Heart left ventricle (tissue), 16 donors: ENCODE results near the gene CDC37L1. TPM values are rescaled to one million over a fixed set of nuclear protein-coding genes. Genes with fewer than 3 reads are reported as not detected.

Experiments
- ATAC-seq, 4 donors: fragments of 200-7000 bp; cut with Tn5 transposase; one replicate each; pipeline ENCODE4 v1.9.1; 2020 to 2022; ENCODE audit warnings: moderate library complexity in 4 of 4, mild to moderate bottlenecking in 3 of 4, moderate number of reproducible peaks in 1 of 4
- DNase-seq, 5 donors: peaks; one replicate each; pipeline ENCODE4 v3.0.0-alpha.2; 2020
- H3K27ac ChIP-seq, 12 donors: fragments of 200-600 bp; sonication (generic) in 4 of 12; one replicate each; pipeline versions ENCODE4 v1.5.0 to v1.8.0; 2016 to 2022; ENCODE audit warnings: mild to moderate bottlenecking in 2 of 12
- H3K27me3 ChIP-seq, 9 donors: fragments of 200-600 bp; sonication (generic) in 2 of 9; one replicate each; pipeline versions ENCODE4 v1.5.1 to v1.8.0; 2016 to 2022; ENCODE audit warnings: mild to moderate bottlenecking in 3 of 9
- H3K36me3 ChIP-seq, 9 donors: fragments of 200-600 bp; sonication (generic) in 2 of 9; one replicate each; pipeline versions ENCODE4 v1.5.0 to v1.8.0; 2018 to 2022; ENCODE audit warnings: mild to moderate bottlenecking in 2 of 9
- H3K4me1 ChIP-seq, 12 donors: fragments of 200-600 bp; sonication (generic) in 4 of 12; one replicate each; pipeline versions ENCODE4 v1.5.0 to v1.8.0; 2016 to 2022; ENCODE audit warnings: mild to moderate bottlenecking in 3 of 12
- H3K4me3 ChIP-seq, 12 donors: fragments of 200-600 bp; sonication (generic) in 4 of 12; one replicate each; pipeline versions ENCODE4 v1.5.0 to v1.8.0; 2017 to 2022; ENCODE audit warnings: mild to moderate bottlenecking in 9 of 12, moderate library complexity in 4 of 12
- H3K9me3 ChIP-seq, 12 donors: fragments of 200-600 bp; sonication (generic) in 4 of 12; one replicate each; pipeline versions ENCODE4 v1.5.0 to v1.8.0; 2016 to 2022; ENCODE audit warnings: mild to moderate bottlenecking in 1 of 12
- POLR2A ChIP-seq, 2 donors: fragments of 450-650 bp; IDR thresholded peaks; one replicate each; pipeline ENCODE4 v1.6.1; 2017; ENCODE audit warnings: antibody characterized with exemption in 2 of 2, mild to moderate bottlenecking in 2 of 2, moderate library complexity in 2 of 2
- WGBS, 4 donors: extraction: QIAGEN DNeasy Blood & Tissue Kit in 2 of 4; methylation state at CpG; one replicate each; pipeline versions ENCODE4 v1.1.5 to v1.1.7; 2013 to 2018; 5-methylcytosine and 5-hydroxymethylcytosine counted together
- intact Hi-C, 10 donors: fragments of 100-400 bp; cut with DNase I; formaldehyde crosslinking; loops; one replicate each; pipeline versions ENCODE4 v1.11.1 to v1.14.2; 2022
- long read RNA-seq, 3 donors: library from polyadenylated mRNA; unstranded; transcript quantifications; one replicate each; pipeline ENCODE4 v2.0.0, GENCODE V29; 2020 to 2021
- polyA plus RNA-seq, 2 donors: library from polyadenylated mRNA; stranded (reverse); fragments of 200-250 nt; gene quantifications; one replicate each; pipeline ENCODE4 v1.2.3, GENCODE V29; 2013
- total RNA-seq, 9 donors: library from RNA; depleted of rRNA in 2 of 9; stranded (reverse); fragments of >200 nt in 2 of 9; fragmentation: NEBNext Ultra II Directional in 3 of 9; extraction: Animal tissue kit (Norgen Biotek cat#: 25700) in 3 of 9; gene quantifications; one replicate each; pipeline versions ENCODE4 v1.1.0 to v1.2.4, GENCODE V29; 2016 to 2023
- TF ChIP-seq, protein P1 (sequence below), 12 donors: fragments of 200-600 bp; sonication (generic) in 4 of 12; IDR thresholded peaks; one replicate each; pipeline versions ENCODE4 v1.5.0 to v1.8.0; 2018 to 2022; ENCODE audit warnings: antibody characterized with exemption in 12 of 12, mild to moderate bottlenecking in 5 of 12
- donor health status: ischemic (EF 13 %, LVEDD 7.1; RV severe dilation, severe dysfunction).
- donor health status: healthy with polysubstance abuse.
- donor health status: DM: no; HTN: yes; CAD: no.
- donor health status: DM: no; HTN: no; CAD: no.
- donor health status: ischemic (EF 25% LVEDD 6.9; RV normal size, moderate dysfunction).
- donor health status: ischemic (EF 25% LVEDD 5.7; RV mildly dilated, moderate dysfunction).
- donor health status: healthy.
- donor health status: DM: yes; HTN: yes; CAD: no.
- donor health status: ischemic (EF 35%, LVEDD 5.7; RV mildly dilated, moderate dysfunction).
- donor health status: nonischemic (EF 11% LVEDD 7.7; RV severe dilation, severe dysfunction).
- donor health status: DM: yes; HTN: yes; CAD: no.
- donor health status: PGD.
- donor health status: ischemic (EF 29% LVEDD 5.4; RV normal size, mild dysfunction).
- donor health status: nonischemic (EF 23%, LVEDD 6.1; RV moderate dilation, normal function).

The CDC37L1 gene
- total RNA-seq (100 to 1,000 TPM in 1 of 9 donors, 10 to 100 TPM in 8; 29.3 to 100 (median 34.9) TPM), polyA plus RNA-seq (10 to 100 TPM; 15.6 to 92.9 TPM)
- long read RNA-seq, donor 1, transcript CDC37L1-201 (7 exons, 3,502 nt) = major isoform, 52 of 57 reads
- long read RNA-seq, donor 1, partial matches to known transcripts = 4 of 57 reads
- long read RNA-seq, donor 1, other reads (novel, unspliced or antisense) = 1 of 57 reads
- long read RNA-seq, donor 2, transcript CDC37L1-201 (7 exons, 3,502 nt) = major isoform, 215 of 225 reads
- long read RNA-seq, donor 2, partial matches to known transcripts = 4 of 225 reads
- long read RNA-seq, donor 2, other reads (novel, unspliced or antisense) = 4 of 225 reads
- long read RNA-seq, donor 3, transcript CDC37L1-201 (7 exons, 3,502 nt) = major isoform, 104 of 108 reads
- long read RNA-seq, donor 3, partial matches to known transcripts = 1 of 108 reads
- long read RNA-seq, donor 3, other reads (novel, unspliced or antisense) = 3 of 108 reads

DNA sequence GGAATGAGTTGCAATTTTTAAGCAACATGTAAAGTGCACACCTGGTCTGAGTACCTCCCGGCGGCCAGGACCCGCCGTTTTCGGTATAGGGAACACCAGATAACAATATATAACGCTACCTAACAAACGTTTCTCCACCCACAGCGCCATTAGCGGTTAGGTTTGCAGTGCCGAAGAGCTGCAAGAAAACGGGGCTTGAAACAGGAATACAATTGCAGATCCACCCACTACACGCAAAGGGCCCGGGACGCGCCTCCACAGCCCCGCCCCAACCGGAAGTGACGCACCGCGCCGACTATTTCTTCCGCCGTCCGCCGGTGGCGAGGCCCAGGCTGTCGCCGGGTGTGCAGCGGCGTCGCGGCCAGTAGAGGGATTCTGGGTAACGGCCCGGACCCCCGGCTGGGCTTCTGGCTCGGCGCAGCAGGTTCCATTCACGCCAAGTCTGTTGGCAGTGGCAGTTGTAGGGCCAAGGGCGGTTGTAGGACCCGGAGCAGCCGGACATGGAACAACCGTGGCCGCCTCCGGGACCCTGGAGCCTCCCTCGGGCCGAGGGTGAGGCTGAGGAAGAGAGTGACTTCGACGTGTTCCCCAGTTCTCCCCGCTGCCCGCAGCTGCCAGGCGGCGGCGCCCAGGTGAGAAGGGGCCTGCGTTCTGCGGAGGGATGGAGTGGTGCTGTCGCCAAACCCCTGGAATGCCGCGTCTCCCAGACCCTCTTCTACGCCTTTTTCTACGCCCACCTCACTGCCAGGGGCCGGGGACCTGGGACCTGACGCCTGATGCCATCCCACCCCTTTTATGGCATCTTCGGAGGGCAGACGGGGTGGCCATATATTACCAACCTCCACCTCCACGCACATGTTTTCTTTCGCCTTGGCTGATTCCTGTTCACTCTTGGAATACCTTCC is at the start of gene CDC37L1:
TSS of gene CDC37L1 (plus strand) at position 302 of the 905 bp plus-strand sequence. CDS start at position 501, 199 bp downstream.
- peaks cover 0 to 36% (median 23%) of the 10 kb centered on the region in 12 donors for H3K4me1 ChIP-seq
- peaks cover 0 to 3% (median 0%) of the 10 kb centered on the region in 9 donors for H3K36me3 ChIP-seq
- H3K9me3 ChIP-seq = no peaks in the 10 kb centered on the region
- peak within 1 kb of the TSS; percentile 93 to 99 (median 97) for H3K27ac ChIP-seq
- TF ChIP-seq, protein P1, sequence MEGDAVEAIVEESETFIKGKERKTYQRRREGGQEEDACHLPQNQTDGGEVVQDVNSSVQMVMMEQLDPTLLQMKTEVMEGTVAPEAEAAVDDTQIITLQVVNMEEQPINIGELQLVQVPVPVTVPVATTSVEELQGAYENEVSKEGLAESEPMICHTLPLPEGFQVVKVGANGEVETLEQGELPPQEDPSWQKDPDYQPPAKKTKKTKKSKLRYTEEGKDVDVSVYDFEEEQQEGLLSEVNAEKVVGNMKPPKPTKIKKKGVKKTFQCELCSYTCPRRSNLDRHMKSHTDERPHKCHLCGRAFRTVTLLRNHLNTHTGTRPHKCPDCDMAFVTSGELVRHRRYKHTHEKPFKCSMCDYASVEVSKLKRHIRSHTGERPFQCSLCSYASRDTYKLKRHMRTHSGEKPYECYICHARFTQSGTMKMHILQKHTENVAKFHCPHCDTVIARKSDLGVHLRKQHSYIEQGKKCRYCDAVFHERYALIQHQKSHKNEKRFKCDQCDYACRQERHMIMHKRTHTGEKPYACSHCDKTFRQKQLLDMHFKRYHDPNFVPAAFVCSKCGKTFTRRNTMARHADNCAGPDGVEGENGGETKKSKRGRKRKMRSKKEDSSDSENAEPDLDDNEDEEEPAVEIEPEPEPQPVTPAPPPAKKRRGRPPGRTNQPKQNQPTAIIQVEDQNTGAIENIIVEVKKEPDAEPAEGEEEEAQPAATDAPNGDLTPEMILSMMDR (IDR thresholded peaks at IDR 0.05) = peak; percentile 41 to 81 (median 68)
- peak; percentile 83 to 98 for TF ChIP-seq POLR2A (IDR thresholded peaks at IDR 0.05)
- intact Hi-C loops = loop anchor here in 6 of 10 donors (1.0 to 10.0 kb wide), 6 partner anchors 14 to 305 kb away; partner anchors contain the start of genes JAK2 (in 3 of the 6), AK3 (in 2 of the 6) and PLPP6 (in 1 of the 6)
- H3K27me3 ChIP-seq = no peaks in the 10 kb centered on the region
- DNase-seq = peak; percentile 98 to 99 (median 99)
- H3K4me3 ChIP-seq = peak within 1 kb of the TSS; percentile 68 to 96 (median 82)
- peak; percentile 98 to 99 (median 99) for ATAC-seq
- WGBS, 4 donors = 0 to 1% (median 0%) methylated on average over 22 to 66 of the region's 66 CpGs

DNA sequence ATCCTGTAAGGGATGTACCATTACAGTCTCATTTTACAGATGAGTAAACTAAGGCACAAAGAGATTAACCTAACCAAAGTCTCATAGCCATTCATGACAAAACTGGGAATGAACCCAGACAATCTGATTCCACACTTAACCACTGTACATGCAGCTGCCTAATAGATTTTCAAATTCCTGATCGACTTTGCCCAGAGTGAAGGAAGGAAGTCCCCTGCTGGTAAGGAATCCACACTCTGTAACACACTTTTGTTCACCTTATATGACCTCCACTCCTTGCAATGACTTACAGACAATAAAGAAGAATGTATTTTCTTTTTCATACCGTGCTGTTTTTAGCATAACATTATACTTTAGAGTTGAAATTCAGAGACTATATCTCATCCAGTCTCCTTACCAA is 48.5 kb upstream of the CDC37L1 start:
- H3K27me3 ChIP-seq = no peaks in the 10 kb centered on the region
- no peak for ATAC-seq
- TF ChIP-seq, protein P1 (IDR thresholded peaks at IDR 0.05) = no peak
- no peak for TF ChIP-seq POLR2A (IDR thresholded peaks at IDR 0.05)
- WGBS, 4 donors = 28 to 58% (median 41%) methylated on average over 2 of the region's 2 CpGs
- intact Hi-C loops = no loop called here
- no peak overlapping the region for H3K4me3 ChIP-seq
- H3K36me3 ChIP-seq = no peaks in the 10 kb centered on the region
- H3K9me3 ChIP-seq = no peaks in the 10 kb centered on the region
- H3K27ac ChIP-seq = no peak overlapping the region
- no peak for DNase-seq
- H3K4me1 ChIP-seq = no peaks in the 10 kb centered on the region

DNA sequence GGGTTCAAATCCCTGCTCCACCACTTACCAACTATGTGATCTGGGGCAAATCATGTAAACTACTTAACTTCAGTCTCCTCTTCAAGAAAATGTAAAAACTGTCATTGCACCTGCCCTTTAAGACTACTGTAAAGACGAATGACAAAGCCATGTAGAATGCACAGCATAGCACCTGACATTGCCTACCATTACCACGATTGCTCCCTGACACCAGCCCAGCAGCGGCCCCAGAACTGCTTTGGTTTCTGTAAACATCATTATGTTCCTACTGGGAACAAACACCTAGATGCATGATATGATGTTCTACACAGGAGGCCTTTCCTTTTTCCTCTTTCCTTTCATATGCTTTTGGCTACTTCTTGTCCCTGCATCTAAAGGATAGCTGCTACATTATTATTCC is 40.4 kb upstream of the CDC37L1 start:
- Histone ChIP-seq H3K4me1 (no peaks in the 10 kb centered on the region), H3K36me3 (no peaks in the 10 kb centered on the region), H3K27ac (no peak overlapping the region), H3K27me3 (no peaks in the 10 kb centered on the region), H3K9me3 (no peaks in the 10 kb centered on the region), H3K4me3 (no peak overlapping the region)
- intact Hi-C loops = loop anchor here in 3 of 10 donors (2.0 to 5.0 kb wide), 2 partner anchors 256 to 257 kb away; no protein-coding TSS in a partner anchor
- TF ChIP-seq, protein P1 (IDR thresholded peaks at IDR 0.05) = no peak
- no peak for TF ChIP-seq POLR2A (IDR thresholded peaks at IDR 0.05)
- ATAC-seq = no peak
- WGBS, 4 donors = 79 to 91% (median 85%) methylated on average over 3 of the region's 3 CpGs
- DNase-seq = no peak
